ENCODE measurements around the gene CCDC154. TPM values are rescaled to one million over a fixed set of nuclear protein-coding genes. Genes with fewer than 3 reads are reported as not detected.

Gene CCDC154
- total RNA-seq, 1 experiment from 2014 or later = 3.2 TPM

DNA sequence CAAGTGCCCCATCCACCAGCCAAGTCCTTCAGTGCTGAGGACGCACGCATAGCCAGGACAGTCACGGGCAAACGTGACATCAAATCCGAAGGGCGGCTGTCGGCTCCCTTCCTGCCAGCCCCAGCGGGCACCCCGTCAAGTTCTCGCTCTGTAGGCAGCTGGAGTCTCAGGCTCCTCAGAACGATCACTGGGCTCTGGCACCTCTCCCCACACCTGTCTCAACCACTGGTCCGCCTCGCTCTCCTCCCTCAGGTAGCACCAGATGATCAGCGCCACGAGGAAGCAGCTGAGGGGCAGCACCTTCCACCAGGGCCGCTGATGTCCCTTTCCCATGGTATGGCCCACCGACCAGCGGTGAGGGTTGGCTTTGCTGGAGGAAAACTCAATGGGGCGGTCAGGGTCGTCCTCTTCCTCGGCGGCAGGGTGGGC, 24.2 kb downstream of the CCDC154 start:
- Mint-ChIP-seq H3K36me3 (ENCODE audit: insufficient read depth, unreplicated experiment) (peaks cover 54% of the 10 kb centered on the region), H3K4me3 (ENCODE audit: low read depth, unreplicated experiment) (peak overlapping the region; percentile 81), H3K27me3 (ENCODE audit: unreplicated experiment) (no peaks in the 10 kb centered on the region), H3K4me1 (ENCODE audit: low read depth, unreplicated experiment) (no peaks in the 10 kb centered on the region), H3K27ac (ENCODE audit: unreplicated experiment) (peak overlapping the region; percentile 91), H3K9me3 (ENCODE audit: low read depth, unreplicated experiment) (no peaks in the 10 kb centered on the region)
- intact Hi-C loops (cut with micrococcal nuclease; ENCODE audit: unreplicated experiment) = no loop called here
- TF ChIP-seq, protein P1, sequence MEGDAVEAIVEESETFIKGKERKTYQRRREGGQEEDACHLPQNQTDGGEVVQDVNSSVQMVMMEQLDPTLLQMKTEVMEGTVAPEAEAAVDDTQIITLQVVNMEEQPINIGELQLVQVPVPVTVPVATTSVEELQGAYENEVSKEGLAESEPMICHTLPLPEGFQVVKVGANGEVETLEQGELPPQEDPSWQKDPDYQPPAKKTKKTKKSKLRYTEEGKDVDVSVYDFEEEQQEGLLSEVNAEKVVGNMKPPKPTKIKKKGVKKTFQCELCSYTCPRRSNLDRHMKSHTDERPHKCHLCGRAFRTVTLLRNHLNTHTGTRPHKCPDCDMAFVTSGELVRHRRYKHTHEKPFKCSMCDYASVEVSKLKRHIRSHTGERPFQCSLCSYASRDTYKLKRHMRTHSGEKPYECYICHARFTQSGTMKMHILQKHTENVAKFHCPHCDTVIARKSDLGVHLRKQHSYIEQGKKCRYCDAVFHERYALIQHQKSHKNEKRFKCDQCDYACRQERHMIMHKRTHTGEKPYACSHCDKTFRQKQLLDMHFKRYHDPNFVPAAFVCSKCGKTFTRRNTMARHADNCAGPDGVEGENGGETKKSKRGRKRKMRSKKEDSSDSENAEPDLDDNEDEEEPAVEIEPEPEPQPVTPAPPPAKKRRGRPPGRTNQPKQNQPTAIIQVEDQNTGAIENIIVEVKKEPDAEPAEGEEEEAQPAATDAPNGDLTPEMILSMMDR (IDR thresholded peaks at IDR 0.05; ENCODE audit: unreplicated experiment) = no peak
- CTCF ChIA-PET = interaction anchor here (0.8 to 1.7 kb wide), 7 partner anchors 9 to 286 kb away, joined by 3 to 5 read pairs (median 4); partner anchors contain the start of genes IFT140 and MAPK8IP3
- DNase-seq = no peak
- BruUV-seq (replicated peaks) = TSS peak; percentile 88

DNA sequence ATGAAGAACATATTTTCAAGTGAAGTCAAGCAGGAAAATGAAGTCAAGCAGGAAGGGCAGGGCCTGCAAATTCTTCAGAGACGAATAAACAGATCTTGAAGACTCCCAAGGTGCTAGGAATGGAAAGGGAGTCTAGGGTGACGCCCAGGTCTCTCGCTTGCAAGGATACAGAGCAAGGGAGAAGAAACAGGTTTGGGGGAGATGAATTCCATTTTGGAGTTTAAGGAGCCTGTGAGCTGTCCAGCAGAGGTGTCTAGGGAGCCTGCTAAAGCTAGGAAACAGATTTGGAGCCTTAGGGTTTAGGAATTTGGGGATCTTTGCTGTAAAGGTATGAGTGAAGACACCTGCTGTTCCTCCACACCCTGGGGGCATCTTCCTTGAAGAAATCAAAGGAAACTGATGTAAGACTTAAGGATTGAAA, 27.8 kb downstream of the CCDC154 start:
- Mint-ChIP-seq H3K36me3 (ENCODE audit: insufficient read depth, unreplicated experiment) (peaks cover 68% of the 10 kb centered on the region), H3K4me3 (ENCODE audit: low read depth, unreplicated experiment) (no peak overlapping the region), H3K9me3 (ENCODE audit: low read depth, unreplicated experiment) (no peaks in the 10 kb centered on the region), H3K27me3 (ENCODE audit: unreplicated experiment) (no peaks in the 10 kb centered on the region), H3K27ac (ENCODE audit: unreplicated experiment) (no peak overlapping the region), H3K4me1 (ENCODE audit: low read depth, unreplicated experiment) (no peaks in the 10 kb centered on the region)
- CTCF ChIA-PET = interaction anchor here (0.6 to 0.7 kb wide), 2 partner anchors 76 to 132 kb away, joined by 3 to 4 read pairs; no protein-coding TSS in a partner anchor
- TF ChIP-seq, protein P1 (IDR thresholded peaks at IDR 0.05; ENCODE audit: unreplicated experiment) = no peak
- DNase-seq = no peak
- no TSS peak for BruUV-seq (replicated peaks)
- intact Hi-C loops (cut with micrococcal nuclease; ENCODE audit: unreplicated experiment) = no loop called here

DNA sequence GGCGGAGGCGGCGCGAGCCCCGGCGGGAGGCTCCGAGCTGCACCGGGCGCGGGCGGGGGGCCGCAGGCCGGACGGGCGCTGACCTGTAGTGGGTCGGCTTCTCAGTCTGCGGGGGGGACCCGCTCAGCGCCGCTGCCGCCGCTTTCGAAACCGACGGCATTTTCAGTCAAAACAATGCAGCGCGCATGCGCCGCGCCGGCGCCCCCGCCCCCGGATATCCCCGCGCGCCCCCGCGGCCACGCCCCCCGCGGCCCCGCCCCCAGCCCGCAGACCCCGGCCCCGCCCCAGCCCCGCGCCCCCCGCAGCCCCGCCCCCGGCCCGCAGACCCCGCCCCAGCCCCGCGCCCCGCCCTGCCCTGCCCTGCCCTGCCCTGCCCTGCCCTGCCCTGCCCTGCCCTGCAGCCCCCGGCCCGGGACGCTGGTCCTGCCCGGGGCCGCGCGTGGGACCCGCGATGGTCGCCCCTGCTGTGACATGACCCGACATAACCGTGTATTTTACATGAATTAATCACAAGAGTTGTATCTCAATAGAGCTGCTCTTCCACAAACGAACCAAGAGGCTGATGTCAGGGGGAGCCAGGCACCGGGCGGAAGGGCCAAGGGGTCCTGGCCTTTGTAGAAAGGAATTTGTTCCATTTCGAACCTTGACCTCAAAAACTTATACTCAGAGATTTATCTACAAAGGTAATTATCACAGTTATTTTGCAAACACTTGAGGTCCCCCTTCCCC, 29.7 kb downstream of the CCDC154 start, which contains the start of gene UNKL:
TSS of gene UNKL (minus strand) at position 173 of the 729 bp plus-strand sequence. CDS start at position 160, 13 bp downstream.
- no peaks in the 10 kb centered on the region for H3K9me3 Mint-ChIP-seq (ENCODE audit: low read depth, unreplicated experiment)
- CTCF ChIA-PET = interaction anchor here (0.6 kb wide), 1 partner anchor 10 kb away, joined by 3 read pairs; no protein-coding TSS in a partner anchor
- H3K4me3 Mint-ChIP-seq (ENCODE audit: low read depth, unreplicated experiment) = peak within 1 kb of the TSS; percentile 70
- peaks cover 51% of the 10 kb centered on the region for H3K36me3 Mint-ChIP-seq (ENCODE audit: insufficient read depth, unreplicated experiment)
- no TSS peak for BruUV-seq (replicated peaks)
- intact Hi-C loops (cut with micrococcal nuclease; ENCODE audit: unreplicated experiment) = no loop called here
- peak; percentile 76 for DNase-seq
- H3K4me1 Mint-ChIP-seq (ENCODE audit: low read depth, unreplicated experiment) = no peaks in the 10 kb centered on the region
- TF ChIP-seq, protein P1 (IDR thresholded peaks at IDR 0.05; ENCODE audit: unreplicated experiment) = no peak
- no peaks in the 10 kb centered on the region for H3K27me3 Mint-ChIP-seq (ENCODE audit: unreplicated experiment)
- H3K27ac Mint-ChIP-seq (ENCODE audit: unreplicated experiment) = peak within 1 kb of the TSS; percentile 72

DNA sequence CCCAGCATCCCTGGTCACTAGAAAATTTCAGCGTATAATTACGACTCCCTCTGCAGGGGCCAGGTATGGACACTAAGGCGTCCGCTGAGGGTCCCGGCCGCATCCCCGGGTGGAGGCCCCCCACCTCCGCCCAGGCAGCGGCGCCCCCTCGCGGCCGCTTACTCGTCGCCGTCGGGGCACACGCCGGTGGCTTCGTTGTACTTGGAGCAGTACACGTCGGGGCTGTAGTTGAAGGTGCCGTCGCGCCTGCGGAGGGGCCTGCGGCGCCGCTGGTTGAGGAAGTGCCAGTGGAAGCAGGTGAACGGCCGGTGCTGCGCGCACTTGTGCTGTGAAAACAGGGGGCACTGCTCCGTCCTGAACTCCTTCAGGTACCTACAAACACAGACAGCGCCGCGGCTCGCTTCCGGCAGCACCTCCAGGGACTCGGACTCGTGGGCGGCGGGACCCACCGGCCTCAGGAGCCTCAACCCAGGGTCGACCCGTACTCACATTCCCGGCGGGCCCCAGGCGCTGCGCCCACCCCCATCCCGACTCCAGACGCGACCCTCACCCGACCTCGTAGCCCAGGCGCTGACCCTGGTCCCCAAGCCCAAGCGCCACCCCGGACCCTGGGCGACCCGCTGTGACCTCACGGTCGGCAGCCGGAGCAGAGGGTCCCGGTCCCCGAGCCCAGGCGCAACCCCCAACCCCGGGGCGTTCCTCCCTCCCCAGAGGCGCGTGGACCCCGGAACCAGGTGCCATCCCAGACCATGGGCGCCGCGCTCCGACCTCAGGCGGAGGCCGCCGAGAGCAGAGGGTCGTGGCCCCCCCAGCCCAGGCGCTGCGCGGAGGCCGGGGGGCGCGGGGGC, 30.4 kb downstream of the CCDC154 start:
- BruUV-seq (replicated peaks) = no TSS peak
- TF ChIP-seq, protein P1 (IDR thresholded peaks at IDR 0.05; ENCODE audit: unreplicated experiment) = peak; percentile 80
- Mint-ChIP-seq H3K4me1 (ENCODE audit: low read depth, unreplicated experiment) (no peaks in the 10 kb centered on the region), H3K27ac (ENCODE audit: unreplicated experiment) (no peak overlapping the region), H3K36me3 (ENCODE audit: insufficient read depth, unreplicated experiment) (peaks cover 44% of the 10 kb centered on the region), H3K4me3 (ENCODE audit: low read depth, unreplicated experiment) (peak overlapping the region; percentile 70), H3K27me3 (ENCODE audit: unreplicated experiment) (no peaks in the 10 kb centered on the region), H3K9me3 (ENCODE audit: low read depth, unreplicated experiment) (no peaks in the 10 kb centered on the region)
- DNase-seq = peak; percentile 79
- CTCF ChIA-PET = interaction anchor here (0.7 kb wide), 1 partner anchor 68 kb away, joined by 3 read pairs; no protein-coding TSS in a partner anchor
- intact Hi-C loops (cut with micrococcal nuclease; ENCODE audit: unreplicated experiment) = no loop called here

Measured in Calu3 (cell line).